Body of pancreas (tissue), 4 donors: ENCODE data around the gene GBGT1.

Experiments used
- CTCF ChIP-seq, 7 experiments: fragments of 450-650 bp in 4 of 7; fragments of 200-600 bp in 3 of 7; sonication (generic) in 3 of 7; IDR thresholded peaks; one replicate each; pipeline ENCODE4 v1.5.1; 2016 to 2019; ENCODE audit warnings: antibody characterized with exemption in 7 of 7
- POLR2A ChIP-seq, 3 donors: fragments of 450-650 bp; IDR thresholded peaks; one replicate each; pipeline ENCODE4 v1.6.1; 2016; ENCODE audit warnings: antibody characterized with exemption in 3 of 3, mild to moderate bottlenecking in 2 of 3

DNA sequence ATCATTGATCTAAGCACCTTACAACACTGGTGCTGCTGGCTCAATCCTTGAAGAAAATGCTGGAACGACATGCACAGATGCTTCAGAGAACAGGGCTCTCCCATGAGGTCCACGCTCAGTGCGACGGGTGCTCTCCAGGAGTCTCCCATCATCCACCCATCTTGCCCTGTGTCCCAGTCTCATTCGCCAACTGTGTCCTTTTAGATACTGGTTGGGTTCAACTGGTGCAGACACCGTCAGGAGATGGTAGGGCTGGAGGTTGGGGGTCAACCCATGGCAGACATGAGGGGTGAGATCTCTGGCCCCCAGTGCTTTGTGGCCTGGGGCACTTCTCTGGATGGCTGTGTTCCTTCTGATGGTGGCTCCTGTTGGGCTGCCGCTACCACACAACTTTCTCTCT lies 46.9 kb upstream of the GBGT1 start:
- no peak for TF ChIP-seq CTCF (IDR thresholded peaks at IDR 0.05)
- TF ChIP-seq POLR2A (IDR thresholded peaks at IDR 0.05): no peak
